ENCODE data around the gene PUS10.

DNA sequence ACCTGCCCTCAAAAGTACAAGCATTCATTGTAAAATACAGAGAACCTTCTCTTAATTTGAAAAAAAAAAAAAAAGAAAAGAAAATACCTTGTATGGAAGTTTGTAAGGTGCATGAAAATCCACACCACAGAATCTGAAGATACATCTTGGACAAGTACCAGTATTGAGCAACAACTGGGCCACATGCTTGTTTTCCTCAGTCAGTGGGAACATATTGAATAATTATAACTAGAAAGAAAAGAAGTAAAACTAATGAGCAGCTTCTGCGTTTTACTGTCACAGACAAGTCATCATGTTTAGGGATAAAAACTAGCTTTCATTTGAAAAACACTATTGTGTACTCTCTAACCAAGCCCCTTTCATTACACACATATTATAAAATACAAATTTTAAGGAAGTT, 6.4 kb downstream of the PUS10 start:
- TF ChIP-seq STAG1 (CRISPR knock-in tag; IDR thresholded peaks at IDR 0.05) (no peak), ZBTB8A (CRISPR knock-in tag; IDR thresholded peaks at IDR 0.05; ENCODE audit: borderline replicate concordance, low read depth) (no peak), POLR2A (IDR thresholded peaks at IDR 0.05; ENCODE audit: insufficient read depth in 1 of 2, low read depth in 2 of 2, low read length in 2 of 2) (no peak), ATF1 (CRISPR knock-in tag; IDR thresholded peaks at IDR 0.05) (no peak)
- TF ChIP-seq, protein P1, sequence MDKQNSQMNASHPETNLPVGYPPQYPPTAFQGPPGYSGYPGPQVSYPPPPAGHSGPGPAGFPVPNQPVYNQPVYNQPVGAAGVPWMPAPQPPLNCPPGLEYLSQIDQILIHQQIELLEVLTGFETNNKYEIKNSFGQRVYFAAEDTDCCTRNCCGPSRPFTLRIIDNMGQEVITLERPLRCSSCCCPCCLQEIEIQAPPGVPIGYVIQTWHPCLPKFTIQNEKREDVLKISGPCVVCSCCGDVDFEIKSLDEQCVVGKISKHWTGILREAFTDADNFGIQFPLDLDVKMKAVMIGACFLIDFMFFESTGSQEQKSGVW (CRISPR knock-in tag; IDR thresholded peaks at IDR 0.05; ENCODE audit: borderline replicate concordance) = no peak

All from HepG2 (cell line).